Measurements from ENCODE around the gene KNDC1. TPM values are rescaled to one million over a fixed set of nuclear protein-coding genes. Genes with fewer than 3 reads are reported as not detected.
"Not testable (repeated sequence)": the region's sequence is repeated elsewhere in the genome, so short reads cannot be mapped to it uniquely, and the experiment has no call there.

The KNDC1 gene
- total RNA-seq, 1 experiment from 2014 or later = 0.11 TPM

DNA sequence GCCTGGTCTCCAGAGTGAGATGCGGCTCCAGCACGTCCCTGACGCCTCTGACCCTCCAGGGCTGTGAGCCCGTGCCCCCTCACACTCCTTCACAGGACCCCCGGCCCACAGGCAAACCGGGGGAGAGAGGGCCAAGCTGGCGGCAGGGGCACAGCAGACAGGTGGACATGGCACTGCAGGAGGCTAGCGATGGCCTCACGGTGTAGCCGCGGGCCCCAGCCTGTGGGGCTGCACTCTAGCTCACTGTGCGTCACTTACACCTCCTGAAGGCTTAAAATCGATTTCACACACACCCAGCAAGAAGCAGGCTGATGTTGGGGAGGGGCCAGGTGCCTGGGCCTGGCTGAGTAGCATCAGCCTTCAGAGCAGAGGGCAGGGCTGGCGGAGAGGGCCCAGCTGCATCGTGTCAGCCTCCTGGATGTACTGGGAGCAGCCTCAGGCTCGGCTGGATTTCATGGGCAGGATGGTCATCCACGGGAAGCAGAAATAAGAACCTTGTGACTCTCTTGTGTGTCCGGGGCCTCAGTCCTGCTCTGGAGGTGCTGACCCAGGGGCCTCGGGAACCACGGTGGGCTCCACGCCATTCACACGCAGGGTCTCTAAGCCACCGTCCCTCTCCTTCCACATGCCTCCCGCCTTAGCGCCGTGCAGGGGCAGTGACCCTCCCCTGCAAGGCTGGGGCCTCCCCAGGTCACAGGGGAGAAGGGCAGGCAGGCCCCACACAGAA, 19.4 kb upstream of the KNDC1 start:
- DNase-seq (ENCODE audit: low read depth) = no peak

DNA sequence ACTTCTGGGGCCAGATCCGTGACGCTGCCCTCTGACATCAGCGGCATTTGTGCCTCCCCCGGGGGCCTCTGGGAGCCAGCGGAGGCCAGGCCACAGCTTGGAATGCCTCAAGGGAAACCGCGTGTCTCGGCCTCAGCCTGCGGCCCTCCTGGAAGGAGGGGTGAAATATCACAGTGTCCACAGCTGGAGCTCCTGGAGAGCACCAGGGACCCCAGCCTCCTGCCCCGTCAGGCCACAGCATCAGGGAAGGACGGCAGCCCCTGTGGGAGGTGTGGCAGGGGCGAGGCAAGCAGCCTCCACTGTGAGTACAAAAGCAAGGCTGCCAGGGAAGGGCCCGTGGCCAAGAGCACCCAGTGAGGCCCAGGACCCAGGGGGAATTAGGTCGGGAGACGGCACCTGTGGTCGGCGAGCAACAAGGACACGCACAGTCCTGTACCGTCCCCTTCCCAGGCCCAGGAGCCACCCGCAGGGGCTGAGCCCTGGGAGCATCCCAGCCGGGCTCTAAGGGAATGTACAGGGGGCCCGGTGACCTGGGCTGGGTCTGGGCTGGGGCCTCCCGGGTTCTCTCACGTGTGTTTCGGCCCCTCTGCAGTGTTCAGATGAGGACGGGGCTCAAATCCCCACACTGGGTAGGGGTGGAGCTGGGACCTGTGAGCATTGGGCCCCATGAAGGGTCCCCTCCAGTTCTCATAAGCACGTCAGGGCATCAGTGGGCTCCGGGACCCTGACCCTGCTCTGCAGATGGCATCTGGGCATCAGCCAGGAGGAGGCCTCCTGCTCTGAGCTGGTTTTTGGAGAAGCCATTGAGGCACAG, 18.7 kb upstream of the KNDC1 start:
- DNase-seq (ENCODE audit: low read depth) = no peak

DNA sequence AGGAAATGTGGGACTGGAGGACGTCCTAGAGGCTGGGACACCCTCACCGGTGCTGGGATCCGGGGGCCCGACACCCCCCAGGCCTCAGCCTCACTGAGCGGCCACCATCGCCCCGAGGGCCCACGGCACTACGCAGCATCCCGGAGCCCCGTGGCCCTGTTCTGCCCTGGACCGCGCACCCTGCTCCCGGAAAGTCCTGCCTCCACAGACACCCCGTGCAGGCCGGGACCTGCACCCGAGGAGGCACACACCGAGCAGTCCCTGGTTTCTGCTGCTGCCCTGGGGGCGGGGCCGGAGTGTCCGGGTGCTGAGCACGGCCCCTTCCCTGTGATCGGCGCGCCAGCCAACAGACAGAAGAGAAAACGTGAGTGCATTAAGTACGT, 18.1 kb upstream of the KNDC1 start:
- DNase-seq (ENCODE audit: low read depth) = no peak

DNA sequence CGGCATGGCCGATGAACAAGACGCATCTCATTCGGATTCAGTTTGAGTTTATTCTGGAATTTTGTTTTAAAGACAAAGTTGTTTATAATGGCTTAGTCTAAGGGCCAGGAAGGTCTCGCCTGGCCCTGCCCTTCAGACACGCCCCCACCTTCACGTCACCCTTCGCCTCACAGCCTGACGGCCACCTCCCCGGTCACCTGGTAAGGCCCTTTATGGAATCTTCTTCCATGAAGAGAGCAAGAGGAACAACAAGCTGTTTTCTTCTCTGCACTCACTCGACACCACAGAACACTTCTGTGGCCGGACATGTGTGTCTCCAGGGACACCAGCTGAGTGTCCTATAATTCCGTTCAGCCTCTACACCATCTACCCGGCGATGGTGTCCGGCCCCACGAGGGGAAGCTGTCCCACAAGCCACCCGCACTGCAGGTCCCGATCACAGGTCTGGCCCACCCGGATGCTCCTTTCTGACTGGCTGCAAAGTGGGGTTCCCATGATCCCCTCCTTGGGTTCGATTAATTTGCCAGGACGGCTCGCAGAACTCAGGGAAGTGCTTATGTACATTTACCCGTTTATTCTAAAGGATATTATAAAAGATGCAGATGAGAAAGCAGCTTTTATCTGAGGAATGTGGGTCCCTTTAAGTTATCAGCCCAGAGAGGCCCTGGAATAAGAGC, 17.4 kb upstream of the KNDC1 start:
- DNase-seq (ENCODE audit: low read depth) = no peak

DNA sequence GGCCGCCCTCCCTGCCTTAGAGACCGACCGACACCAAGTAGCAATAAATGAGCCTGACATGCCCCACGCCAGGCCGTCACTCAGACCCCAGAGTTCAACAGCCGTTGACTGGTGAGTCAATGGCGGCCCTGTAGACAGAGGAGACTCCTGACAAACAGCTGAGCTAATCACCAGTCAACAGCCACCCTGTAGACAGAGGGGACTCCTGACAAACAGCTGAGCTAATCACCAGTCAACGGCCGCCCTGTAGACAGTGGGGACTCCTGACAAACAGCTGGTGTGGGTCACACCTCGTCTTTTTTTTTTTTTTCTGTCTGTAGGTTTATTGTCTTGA, 16.9 kb upstream of the KNDC1 start:
- DNase-seq (ENCODE audit: low read depth) = no peak

DNA sequence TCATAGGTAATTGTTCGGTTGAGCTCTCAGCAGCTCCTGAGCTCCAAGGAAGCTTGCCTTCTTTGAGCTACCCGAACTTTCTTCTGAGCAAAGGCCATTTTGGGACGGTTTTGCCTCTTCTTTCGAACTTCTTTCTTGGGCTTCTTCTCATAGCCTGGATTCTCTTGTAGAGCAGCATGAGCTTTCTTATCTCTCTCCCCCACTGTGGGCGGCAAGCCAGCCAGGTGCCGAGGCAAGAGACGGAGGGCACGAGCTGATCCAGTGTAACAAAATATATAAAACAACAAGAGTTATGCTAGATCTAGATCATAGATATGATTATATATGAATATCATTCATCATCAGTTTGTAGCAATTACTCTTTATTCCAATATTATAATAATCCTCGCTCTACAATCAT, 16.5 kb upstream of the KNDC1 start:
- no peak for DNase-seq (ENCODE audit: low read depth)

DNA sequence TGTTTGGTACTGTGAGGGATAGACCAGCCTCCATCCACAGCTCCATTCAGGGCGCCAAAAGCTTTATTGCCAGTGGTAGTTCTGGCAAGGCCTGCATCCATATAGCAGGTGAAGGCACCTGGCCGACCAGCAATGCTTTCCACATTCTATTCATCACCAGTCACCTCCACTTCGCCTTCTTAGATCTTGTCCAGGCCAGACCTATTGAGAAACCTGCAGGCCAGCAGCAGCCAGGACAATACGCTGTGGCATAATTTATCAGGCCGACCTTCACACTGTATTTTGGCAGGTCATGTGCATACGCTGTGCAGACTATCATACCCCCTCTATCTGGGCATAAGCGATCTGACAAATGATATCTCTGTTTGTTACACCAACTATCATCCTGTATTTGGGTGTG, 15.2 kb upstream of the KNDC1 start:
- no peak for DNase-seq (ENCODE audit: low read depth)

DNA sequence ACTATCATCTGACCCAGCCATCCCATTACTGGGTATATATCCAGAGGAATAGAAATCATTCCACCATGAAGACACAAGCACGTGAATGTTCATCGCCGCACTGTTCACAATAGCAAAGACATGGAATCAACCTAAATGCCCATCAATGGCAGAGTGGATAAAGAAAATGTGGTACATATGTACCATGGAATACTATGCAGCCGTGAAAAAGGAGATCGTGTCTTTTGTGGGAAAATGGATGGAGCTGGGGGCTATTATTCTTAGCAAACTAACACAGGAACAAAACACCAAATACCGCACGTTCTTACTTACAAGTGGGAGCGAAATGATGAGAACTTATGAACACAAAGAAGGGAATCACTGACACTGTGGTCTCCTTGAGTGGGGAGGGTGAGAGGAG, 9.8 kb upstream of the KNDC1 start:
- DNase-seq (ENCODE audit: low read depth) = no peak

DNA sequence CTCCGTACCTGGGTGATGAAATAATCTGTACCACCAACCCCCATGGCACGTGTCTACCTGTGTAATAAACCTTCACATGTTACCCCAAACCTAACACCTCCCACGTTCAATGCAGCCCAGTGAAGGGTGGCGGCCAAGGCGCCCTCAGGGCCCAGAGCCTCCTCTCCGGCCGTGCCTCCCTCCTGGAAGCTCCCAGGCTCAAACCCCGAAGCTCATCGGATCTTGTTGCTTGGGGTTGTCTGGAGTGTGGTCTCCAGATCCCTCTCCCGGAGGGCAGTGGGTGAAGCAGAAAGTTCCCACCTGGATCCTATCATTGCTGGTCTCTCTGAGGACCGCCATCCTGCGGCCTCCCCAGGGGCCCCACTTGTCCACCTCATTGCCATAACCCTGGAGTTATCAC, 9.4 kb upstream of the KNDC1 start:
- no peak for DNase-seq (ENCODE audit: low read depth)

DNA sequence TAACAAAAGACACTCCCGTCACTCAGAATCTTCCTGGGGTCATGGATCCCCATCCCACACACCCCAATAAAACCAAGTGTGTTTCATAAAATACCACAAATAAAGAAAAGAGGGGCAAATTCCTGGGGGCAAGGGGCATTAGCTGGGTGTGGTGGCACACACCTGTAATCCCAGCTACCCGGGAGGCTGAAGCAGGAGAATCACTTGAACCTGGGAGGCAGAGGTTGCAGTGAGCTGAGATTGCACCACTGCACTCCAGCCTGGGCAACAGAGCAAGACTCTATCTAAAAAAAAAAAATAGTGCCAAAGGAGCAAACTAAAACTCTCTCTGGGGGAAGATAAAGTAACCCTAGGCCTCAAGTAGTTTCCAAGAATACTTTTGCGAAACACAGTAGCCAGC, 8.9 kb upstream of the KNDC1 start:
- DNase-seq (ENCODE audit: low read depth) = not testable (repeated sequence)

DNA sequence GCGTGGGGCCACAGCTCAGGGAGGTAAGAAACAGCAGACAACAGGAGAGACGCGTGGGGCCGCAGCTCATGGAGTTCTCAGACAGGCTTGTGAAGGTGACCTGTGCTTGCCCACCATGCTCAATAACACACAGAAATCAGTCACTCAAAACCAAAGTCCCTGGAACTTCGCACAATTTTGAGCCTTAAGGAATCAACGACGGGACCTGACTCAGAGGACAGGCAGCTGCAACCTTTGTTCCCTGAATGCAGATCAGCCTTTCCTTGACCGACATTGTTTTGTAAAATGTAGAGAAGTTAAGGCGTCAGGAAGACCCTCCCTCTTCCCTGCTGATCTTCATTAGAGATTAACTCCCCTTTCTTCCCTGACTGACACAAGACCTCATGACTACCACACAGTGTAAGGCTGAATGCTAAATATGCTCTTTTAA, 8.5 kb upstream of the KNDC1 start:
- DNase-seq (ENCODE audit: low read depth) = no peak

DNA sequence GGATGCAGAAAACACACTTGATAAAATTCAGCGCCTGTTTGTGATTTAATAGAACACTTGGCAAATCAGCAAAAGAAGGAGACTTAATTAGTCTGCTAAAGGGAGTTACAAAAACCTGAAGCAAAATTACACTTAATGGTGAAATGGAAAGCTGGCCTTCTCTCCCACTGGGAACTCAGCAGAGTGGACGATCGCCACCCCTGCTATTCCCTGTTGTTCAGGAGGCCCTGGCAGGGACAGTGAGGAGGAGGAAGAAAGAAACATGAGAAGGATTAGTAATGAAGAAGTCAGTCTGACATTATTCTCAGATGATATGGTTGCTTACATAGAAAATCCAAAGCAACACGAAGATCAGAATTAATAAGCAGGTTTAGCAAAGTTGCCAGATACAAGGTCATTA, 5.6 kb upstream of the KNDC1 start:
- DNase-seq (ENCODE audit: low read depth) = no peak

DNA sequence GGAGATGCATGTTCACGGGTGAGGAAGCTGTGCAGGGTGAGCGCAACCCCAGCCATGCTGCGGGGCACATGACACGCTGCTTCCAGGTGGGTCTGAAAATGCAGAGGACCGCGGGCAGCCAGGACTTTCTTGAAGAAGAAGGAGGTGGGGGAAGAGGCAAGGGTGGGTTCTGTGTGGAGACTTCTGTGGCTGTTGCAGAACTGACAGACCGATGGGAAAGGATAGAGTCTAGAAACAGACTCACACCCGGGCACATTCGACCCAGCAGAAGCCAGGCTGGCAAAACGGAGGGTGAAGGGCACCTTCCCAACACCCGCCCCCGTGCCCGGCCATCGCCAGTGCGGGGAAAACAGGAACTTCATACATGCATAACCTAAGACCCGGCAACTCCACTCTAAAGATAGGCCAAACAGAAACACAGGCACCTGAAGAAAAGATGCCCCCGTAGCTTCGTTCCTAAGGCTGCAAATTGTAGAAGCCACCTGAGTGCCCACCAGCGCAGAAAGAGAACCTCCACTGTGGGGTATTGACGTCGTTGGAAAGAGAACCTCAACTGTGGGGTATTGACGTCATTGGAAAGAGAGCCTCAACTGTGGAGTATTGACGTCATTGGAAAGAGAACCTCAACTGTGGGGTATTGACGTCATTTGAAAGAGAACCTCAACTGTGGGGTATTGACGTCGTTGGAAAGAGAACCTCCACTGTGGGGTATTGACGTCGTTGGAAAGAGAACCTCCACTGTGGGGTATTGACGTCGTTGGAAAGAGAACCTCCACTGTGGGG, 4.8 kb upstream of the KNDC1 start:
- no peak for DNase-seq (ENCODE audit: low read depth)

DNA sequence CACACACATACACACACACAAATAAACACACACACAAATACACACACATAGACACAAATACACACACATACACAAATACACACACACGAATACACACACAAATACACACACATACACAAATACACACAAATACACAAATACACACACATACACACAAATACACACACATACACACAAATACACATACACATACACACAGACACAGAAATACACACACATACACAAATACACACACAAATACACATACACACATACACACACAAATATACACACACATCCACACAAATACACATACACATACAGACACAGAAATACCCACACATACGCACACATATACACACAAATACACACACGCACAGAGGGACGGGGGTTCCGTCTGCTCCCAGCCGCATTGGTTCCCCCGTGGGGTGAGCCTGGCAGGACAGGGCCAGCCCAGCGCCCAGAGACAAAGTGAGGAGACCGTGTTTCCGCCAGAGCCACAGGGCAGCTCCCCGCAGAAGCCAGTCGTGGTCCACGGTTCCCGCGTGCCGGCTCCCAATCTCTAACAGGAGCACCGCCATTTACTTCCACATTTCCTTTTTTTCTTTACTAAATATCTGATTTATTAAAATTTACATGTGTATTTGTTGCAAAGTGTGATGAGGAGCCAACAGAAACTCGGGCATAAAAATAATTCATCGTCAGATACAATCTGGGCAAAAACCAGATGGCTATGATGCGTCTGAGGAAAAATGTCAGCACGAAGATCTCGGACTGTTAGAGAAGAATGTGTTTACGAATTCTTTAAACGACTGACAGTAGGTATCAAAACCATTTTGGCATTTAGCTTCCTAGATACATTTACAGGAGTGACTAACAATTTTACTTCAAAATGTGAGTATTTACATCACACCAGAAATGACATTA, 3.1 kb upstream of the KNDC1 start:
- DNase-seq (ENCODE audit: low read depth) = no peak

DNA sequence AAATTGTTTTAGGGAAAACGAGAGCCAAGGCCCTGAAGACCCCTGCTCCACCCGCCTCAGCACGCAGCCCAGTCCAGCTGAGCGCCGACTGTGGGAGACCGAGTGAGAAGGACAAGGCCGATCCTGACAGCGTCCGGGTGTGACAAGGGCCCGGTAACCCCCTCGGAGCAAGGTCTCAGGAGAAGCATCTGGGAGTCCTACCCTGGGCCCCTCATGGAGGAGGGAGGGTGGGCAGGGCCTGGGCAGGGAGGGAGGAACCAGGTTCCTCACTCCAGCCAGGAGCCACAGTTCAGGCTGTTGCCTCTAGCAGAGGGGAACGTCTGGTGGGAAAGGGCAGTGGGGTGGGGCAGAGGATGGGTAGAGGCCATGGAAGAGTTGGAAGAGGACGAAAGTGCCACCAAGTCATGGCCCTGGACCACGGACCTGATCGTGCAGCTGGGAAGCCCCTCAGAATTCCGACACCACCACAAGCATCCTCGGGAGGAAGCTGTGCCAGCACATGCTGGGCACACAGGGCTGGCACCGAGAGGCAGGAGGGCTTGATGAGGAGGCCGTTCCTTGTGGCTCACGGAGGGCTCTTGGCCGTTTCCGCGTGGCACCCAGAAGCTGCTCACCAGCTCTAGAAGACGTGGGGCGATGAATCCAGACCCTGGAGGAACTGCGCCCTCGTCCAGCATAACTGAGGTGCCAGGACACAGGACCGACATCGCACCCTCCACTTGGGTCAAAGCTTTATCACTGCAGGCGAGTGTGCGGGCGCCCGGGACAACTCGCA, 2.2 kb upstream of the KNDC1 start:
- no peak for DNase-seq (ENCODE audit: low read depth)

DNA sequence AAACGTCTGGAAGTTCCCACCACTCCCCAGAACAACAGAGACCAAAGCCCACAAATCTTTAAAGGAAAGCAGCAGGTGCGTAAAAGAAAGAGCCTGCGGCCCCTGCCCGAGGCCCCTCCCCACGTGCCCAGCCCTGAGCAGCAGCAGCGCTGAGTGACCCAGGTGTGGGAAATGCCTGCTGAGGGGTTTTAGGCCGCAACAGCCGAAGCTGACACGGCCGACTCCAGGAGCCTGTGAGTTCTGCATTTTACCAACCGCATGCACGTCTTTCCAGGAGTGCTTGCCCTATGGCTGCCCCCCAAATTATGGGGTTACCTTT, 1.6 kb upstream of the KNDC1 start:
- DNase-seq (ENCODE audit: low read depth) = no peak

DNA sequence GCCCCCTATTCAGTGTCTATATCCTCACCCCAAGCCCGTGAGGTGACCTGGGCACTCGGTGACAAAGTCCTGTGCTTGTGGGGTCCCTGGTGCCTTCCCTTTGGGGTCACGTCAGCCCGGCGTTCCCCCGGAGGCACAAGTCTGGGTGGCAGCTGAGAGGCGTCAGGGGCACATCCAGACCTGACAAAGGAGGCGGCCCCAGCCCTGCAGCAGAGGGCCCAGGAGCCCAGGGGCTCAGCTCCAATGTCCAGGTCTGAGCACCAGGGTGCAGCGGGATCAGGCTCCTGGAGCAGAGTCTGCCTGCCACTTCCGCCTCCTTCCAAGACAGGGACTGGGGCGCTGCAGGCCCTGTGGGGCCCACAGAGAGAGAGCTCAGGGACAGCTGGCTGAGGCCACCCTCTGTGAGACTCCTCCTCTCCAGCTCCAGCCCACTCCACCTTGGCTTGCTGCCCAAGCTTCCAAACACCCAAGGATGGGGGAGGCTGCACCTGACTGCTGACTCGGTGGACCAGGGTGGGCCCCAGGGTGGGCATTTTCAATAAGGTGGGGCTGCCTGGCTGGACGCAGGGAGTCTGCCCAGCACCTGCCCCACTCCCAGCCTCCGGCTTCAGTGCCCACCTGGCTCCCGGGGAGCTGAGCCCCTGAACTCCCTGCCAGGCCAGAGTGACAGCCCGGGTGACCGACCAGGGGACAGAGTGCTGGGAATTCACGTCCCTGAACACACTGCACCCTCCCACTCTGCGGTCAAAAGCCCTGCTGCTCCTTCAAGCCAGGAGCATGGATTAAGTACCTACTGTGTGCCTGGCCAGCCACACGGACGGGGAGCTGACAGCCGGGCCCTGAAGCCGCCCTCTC, 1.0 kb upstream of the KNDC1 start:
- no peak for DNase-seq (ENCODE audit: low read depth)

DNA sequence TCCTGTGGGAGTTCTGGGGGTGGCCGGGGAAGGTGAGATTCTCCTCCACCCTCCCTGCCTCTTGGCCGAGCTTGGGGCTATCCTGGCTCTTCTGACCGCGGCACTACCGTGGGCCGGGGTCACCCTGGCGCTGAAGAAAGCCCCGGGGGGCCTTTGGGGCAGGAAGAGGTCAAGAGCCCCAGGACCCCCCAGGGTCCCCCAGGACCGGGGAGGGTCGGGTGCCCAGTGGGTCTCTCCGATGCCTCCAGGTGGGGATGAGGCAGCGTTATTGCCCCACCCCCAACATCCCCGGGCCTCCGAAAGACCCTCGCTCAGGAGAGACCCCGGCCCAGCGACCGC, 439 bp upstream of the KNDC1 start:
- DNase-seq (ENCODE audit: low read depth) = no peak

DNA sequence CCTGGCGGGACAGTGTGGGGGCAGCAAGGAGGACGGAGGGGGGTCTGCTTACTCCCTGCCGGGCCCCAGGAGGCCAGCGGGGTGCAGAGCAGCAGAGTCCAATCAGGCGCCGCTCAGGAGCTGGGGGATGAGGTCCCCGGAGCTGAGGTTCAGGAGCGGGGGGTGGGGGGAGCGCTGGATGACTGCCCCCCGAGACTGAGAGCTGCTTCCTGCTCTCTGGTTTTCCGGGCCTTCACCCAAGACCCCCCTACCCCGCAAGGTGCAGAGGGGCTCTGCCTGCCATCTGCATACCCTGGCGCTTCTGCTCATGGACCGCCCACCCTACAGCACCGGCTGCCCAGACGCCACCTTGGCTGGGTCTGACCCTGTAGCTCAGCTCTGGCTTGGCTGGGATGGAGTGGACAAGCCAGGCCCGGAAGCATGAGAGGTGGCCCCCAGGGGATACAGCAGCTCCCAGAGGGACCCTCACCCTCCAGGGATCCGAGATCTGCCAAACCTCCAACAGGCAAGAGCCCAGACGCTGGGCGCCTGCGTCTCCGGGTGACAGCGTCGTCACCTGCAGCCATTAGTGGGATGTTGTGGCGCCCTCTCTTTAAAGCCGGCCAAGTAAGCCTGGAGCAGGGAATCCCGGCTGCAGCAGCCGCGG, 930 bp downstream of the KNDC1 start:
- DNase-seq (ENCODE audit: low read depth) = no peak
